Keratinocyte (primary cell): Measurements from ENCODE around the gene REELD1.

ENCODE experiments used
- CTCF ChIP-seq, 3 experiments: IDR thresholded peaks in 1 of 3; conservative IDR thresholded peaks in 1 of 3; optimal IDR thresholded peaks in 1 of 3; 2 replicates in 2 of 3; 3 replicates in 1 of 3; pipeline versions ENCODE3 to v1.5.1; 2011; ENCODE audit warnings: low read length in 3 of 3, mild to moderate bottlenecking in 3 of 3, moderate library complexity in 2 of 3, control low read depth in 1 of 3, inconsistent platforms in 1 of 3; ENCODE audit not compliant: insufficient read depth in 2 of 3; ENCODE audit errors: extremely low read depth in 1 of 3
- EZH2 ChIP-seq: IDR thresholded peaks from one replicate; pipeline ENCODE4 v1.6.1; 2012; ENCODE audit warnings: inconsistent platforms, mild to moderate bottlenecking, low read length, moderate library complexity

DNA sequence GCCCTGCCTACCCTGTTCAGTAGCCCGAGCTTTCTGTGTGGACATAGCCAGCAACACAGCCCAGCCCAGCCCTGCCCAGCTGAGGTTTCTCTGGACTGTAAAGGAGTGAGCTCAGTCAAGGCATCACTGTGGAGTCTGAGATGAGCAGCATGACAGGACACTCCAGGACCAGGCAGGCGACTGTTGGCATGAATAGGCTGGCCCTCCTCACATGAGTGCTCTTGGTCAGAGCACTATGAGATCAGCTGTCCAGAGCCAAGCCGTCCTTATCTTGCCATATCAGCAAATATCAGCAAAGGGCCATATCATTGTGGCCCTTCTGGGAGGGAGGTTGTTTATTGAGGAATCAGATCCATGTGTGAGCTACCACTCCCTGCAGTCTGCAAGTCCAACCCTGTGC, 30.9 kb downstream of the REELD1 start:
- TF ChIP-seq CTCF (optimal IDR thresholded peaks at IDR 0.05 in 1 of 3, IDR thresholded peaks at IDR 0.05 in 1 of 3, conservative IDR thresholded peaks at IDR 0.05 in 1 of 3; ENCODE audit: extremely low read depth in 1 of 3, insufficient read depth in 2 of 3, low read length in 3 of 3), result no peak
- no peak for TF ChIP-seq EZH2
